Upper lobe of left lung (tissue), 6 donors: Measurements from ENCODE around the gene SLC8A3. TPM values are rescaled to one million over a fixed set of nuclear protein-coding genes. Genes with fewer than 3 reads are reported as not detected.

ENCODE experiments used
- ATAC-seq, 2 donors: fragments of 200-7000 bp; cut with Tn5 transposase; one replicate each; pipeline ENCODE4 v1.9.1; 2022; ENCODE audit warnings: mild to moderate bottlenecking in 2 of 2, moderate library complexity in 2 of 2; ENCODE audit not compliant: low FRiP score in 2 of 2
- DNase-seq, 2 donors: peaks; one replicate each; pipeline ENCODE4 v3.0.0-alpha.2; 2019 to 2020
- H3K27ac ChIP-seq, 4 donors: fragments of 200-600 bp; sonication (generic); one replicate each; pipeline ENCODE4 v1.5.1; 2016 to 2019
- H3K27me3 ChIP-seq, 4 donors: fragments of 200-600 bp; sonication (generic); one replicate each; pipeline ENCODE4 v1.5.1; 2017 to 2019
- H3K36me3 ChIP-seq, 4 donors: fragments of 200-600 bp; sonication (generic); one replicate each; pipeline ENCODE4 v1.5.1; 2016 to 2019
- H3K4me1 ChIP-seq, 4 donors: fragments of 200-600 bp; sonication (generic); one replicate each; pipeline ENCODE4 v1.5.1; 2018 to 2019
- H3K4me3 ChIP-seq, 4 donors: fragments of 200-600 bp; sonication (generic); one replicate each; pipeline ENCODE4 v1.5.1; 2017 to 2019; ENCODE audit warnings: mild to moderate bottlenecking in 2 of 4, moderate library complexity in 1 of 4
- H3K9me3 ChIP-seq, 4 donors: fragments of 200-600 bp; sonication (generic); one replicate each; pipeline ENCODE4 v1.5.1; 2018 to 2019
- CTCF ChIP-seq, 6 experiments: fragments of 450-650 bp in 4 of 6; fragments of 200-600 bp in 2 of 6; sonication (generic) in 2 of 6; IDR thresholded peaks; one replicate each; pipeline ENCODE4 v1.5.1; 2016 to 2019; ENCODE audit warnings: antibody characterized with exemption in 6 of 6
- EP300 ChIP-seq, 4 donors: sonication (generic); formaldehyde crosslinking; IDR thresholded peaks; one replicate each; pipeline ENCODE4 v1.5.1; 2017; ENCODE audit warnings: antibody characterized with exemption in 4 of 4, control low read depth in 2 of 4
- POLR2A ChIP-seq, 4 donors: fragments of 450-650 bp; IDR thresholded peaks; one replicate each; pipeline ENCODE4 v1.5.1; 2016 to 2017; ENCODE audit warnings: antibody characterized with exemption in 4 of 4, mild to moderate bottlenecking in 2 of 4
- POLR2AphosphoS5 ChIP-seq, 2 donors: sonication (generic); formaldehyde crosslinking; IDR thresholded peaks; one replicate each; pipeline ENCODE4 v1.5.1; 2017; ENCODE audit warnings: antibody characterized with exemption in 2 of 2
- WGBS, 2 donors: methylation state at CpG; one replicate each; pipeline ENCODE4 v1.1.5; 2017 to 2018; 5-methylcytosine and 5-hydroxymethylcytosine counted together
- total RNA-seq, 6 donors: library from RNA; depleted of rRNA in 4 of 6; stranded (reverse); fragments of >200 nt in 4 of 6; gene quantifications; one replicate each; pipeline versions ENCODE4 v1.1.0 to v1.2.1, GENCODE V29; 2016 to 2021
- donor health status: DM: no; HTN: no; CAD: no; lungs with moderate emphysema.
- donor health status: DM: no; HTN: yes; CAD: no; lungs with severe emphysema.

The SLC8A3 gene
- total RNA-seq, 6 donors from 2014 or later, result 0.49 to 1.4 (median 1.0) TPM

GRCh38 chr14:70082394-70082793, 106.4 kb downstream of the SLC8A3 start:
- Histone ChIP-seq H3K4me1 (no peaks in the 10 kb centered on the region), H3K27ac (no peak overlapping the region), H3K9me3 (no peaks in the 10 kb centered on the region), H3K36me3 (no peaks in the 10 kb centered on the region), H3K4me3 (no peak overlapping the region), H3K27me3 (peaks cover 0 to 5% (median 3%) of the 10 kb centered on the region in 4 donors)
- DNase-seq (no peak), ATAC-seq (no peak)
- WGBS, 2 donors, result 37 to 45% methylated on average over 2 of the region's 2 CpGs
- TF ChIP-seq CTCF (IDR thresholded peaks at IDR 0.05), result no peak

- Histone ChIP-seq H3K4me3 (no peak overlapping the region), H3K9me3 (no peaks in the 10 kb centered on the region), H3K36me3 (no peaks in the 10 kb centered on the region), H3K27ac (no peak overlapping the region), H3K27me3 (peaks cover 0 to 4% (median 0%) of the 10 kb centered on the region in 4 donors), H3K4me1 (no peaks in the 10 kb centered on the region)
- no peak for DNase-seq
- WGBS, 2 donors, result 78 to 81% methylated on average over 6 of the region's 6 CpGs
- TF ChIP-seq CTCF (IDR thresholded peaks at IDR 0.05) (no peak), POLR2A (IDR thresholded peaks at IDR 0.05) (no peak), POLR2AphosphoS5 (IDR thresholded peaks at IDR 0.05) (no peak), EP300 (IDR thresholded peaks at IDR 0.05) (no peak)
- no peak for ATAC-seq
These were observed 108.7 kb downstream of the SLC8A3 start for GRCh38 chr14:70080076-70080475.

GRCh38 chr14:70078329-70078728, 110.4 kb downstream of the SLC8A3 start:
- H3K4me3 ChIP-seq, result no peak overlapping the region
- TF ChIP-seq POLR2A (IDR thresholded peaks at IDR 0.05), result no peak
- no peak for TF ChIP-seq EP300 (IDR thresholded peaks at IDR 0.05)
- no peak for TF ChIP-seq POLR2AphosphoS5 (IDR thresholded peaks at IDR 0.05)
- no peak for TF ChIP-seq CTCF (IDR thresholded peaks at IDR 0.05)
- ATAC-seq, result no peak
- DNase-seq, result no peak
- H3K27ac ChIP-seq, result no peak overlapping the region
- H3K4me1 ChIP-seq, result no peaks in the 10 kb centered on the region
- no peaks in the 10 kb centered on the region for H3K36me3 ChIP-seq
- no peaks in the 10 kb centered on the region for H3K9me3 ChIP-seq
- H3K27me3 ChIP-seq, result peaks cover 0 to 4% (median 0%) of the 10 kb centered on the region in 4 donors

- Histone ChIP-seq H3K36me3 (no peaks in the 10 kb centered on the region), H3K27ac (no peak overlapping the region), H3K4me3 (no peak overlapping the region), H3K4me1 (no peaks in the 10 kb centered on the region), H3K27me3 (peaks cover 0 to 4% (median 0%) of the 10 kb centered on the region in 4 donors), H3K9me3 (no peaks in the 10 kb centered on the region)
- ATAC-seq (no peak), DNase-seq (no peak)
- 60 to 68% methylated on average over 2 of the region's 2 CpGs for WGBS, 2 donors
- TF ChIP-seq POLR2AphosphoS5 (IDR thresholded peaks at IDR 0.05) (no peak), CTCF (IDR thresholded peaks at IDR 0.05) (no peak), POLR2A (IDR thresholded peaks at IDR 0.05) (no peak), EP300 (IDR thresholded peaks at IDR 0.05) (no peak)
These were observed 111.0 kb downstream of the SLC8A3 start for GRCh38 chr14:70077720-70078119.

- Histone ChIP-seq H3K27ac (no peak overlapping the region), H3K36me3 (no peaks in the 10 kb centered on the region), H3K9me3 (no peaks in the 10 kb centered on the region), H3K27me3 (peaks cover 0 to 4% (median 0%) of the 10 kb centered on the region in 4 donors), H3K4me3 (no peak overlapping the region), H3K4me1 (no peaks in the 10 kb centered on the region)
- no peak for TF ChIP-seq POLR2AphosphoS5 (IDR thresholded peaks at IDR 0.05)
- TF ChIP-seq EP300 (IDR thresholded peaks at IDR 0.05), result no peak
- no peak for TF ChIP-seq CTCF (IDR thresholded peaks at IDR 0.05)
- TF ChIP-seq POLR2A (IDR thresholded peaks at IDR 0.05), result no peak
- 87 to 93% methylated on average over 3 of the region's 3 CpGs for WGBS, 2 donors
- DNase-seq (no peak), ATAC-seq (no peak)
These were observed 111.7 kb downstream of the SLC8A3 start for GRCh38 chr14:70077005-70077404.
